ENCODE measurements around the gene SLC35G3. TPM values are rescaled to one million over a fixed set of nuclear protein-coding genes. Genes with fewer than 3 reads are reported as not detected.
"Not testable (repeated sequence)": the region's sequence is repeated elsewhere in the genome, so short reads cannot be mapped to it uniquely, and the experiment has no call there.

The SLC35G3 gene
- total RNA-seq (ENCODE audit: low replicate concordance), result 0.49 TPM in 1 of 2 replicates, not detected in the other

GRCh38 chr17:35194001-35194400 lies at the start of gene SLC35G3:
TSS of gene SLC35G3 (minus strand) at chr17:35194393. CDS start at chr17:35194307, 86 bp downstream.
- H3K4me3 ChIP-seq (ENCODE audit: low read depth, low read length), result not testable (repeated sequence)

GRCh38 chr17:35243561-35244340 lies 49.6 kb upstream of the SLC35G3 start:
- TF ChIP-seq CTCF (IDR thresholded peaks at IDR 0.05; ENCODE audit: insufficient read depth, low read length), result no peak
- DNase-seq (ENCODE audit: low read depth), result peak; percentile 83
- peak overlapping the region; percentile 94 for H3K4me3 ChIP-seq (ENCODE audit: low read depth, low read length)

More at GRCh38 chr17:35194001-35194400, at the start of gene SLC35G3:
- not testable (repeated sequence) for DNase-seq (ENCODE audit: low read depth)

GRCh38 chr17:35242805-35243560 lies 48.8 kb upstream of the SLC35G3 start, which contains the start of gene SLFN5:
TSS of gene SLFN5 (plus strand) at chr17:35243072. CDS start at chr17:35258691, 15,619 bp downstream.
- DNase-seq (ENCODE audit: low read depth), result peak; percentile 95
- no peak for TF ChIP-seq CTCF (IDR thresholded peaks at IDR 0.05; ENCODE audit: insufficient read depth, low read length)
- H3K4me3 ChIP-seq (ENCODE audit: low read depth, low read length), result peak within 1 kb of the TSS; percentile 94

- DNase-seq (ENCODE audit: low read depth), result peak; percentile 53
- peak overlapping the region; percentile 94 for H3K4me3 ChIP-seq (ENCODE audit: low read depth, low read length)
- peak; percentile 41 for TF ChIP-seq CTCF (IDR thresholded peaks at IDR 0.05; ENCODE audit: insufficient read depth, low read length)
These were observed 48.1 kb upstream of the SLC35G3 start for GRCh38 chr17:35242158-35242804.

GRCh38 chr17:35241520-35241919 lies 47.3 kb upstream of the SLC35G3 start:
- no peak for DNase-seq (ENCODE audit: low read depth)
- peak overlapping the region; percentile 94 for H3K4me3 ChIP-seq (ENCODE audit: low read depth, low read length)
- TF ChIP-seq CTCF (IDR thresholded peaks at IDR 0.05; ENCODE audit: insufficient read depth, low read length), result no peak

GRCh38 chr17:35240861-35241260 lies 46.7 kb upstream of the SLC35G3 start:
- H3K4me3 ChIP-seq (ENCODE audit: low read depth, low read length), result no peak overlapping the region
- no peak for DNase-seq (ENCODE audit: low read depth)
- no peak for TF ChIP-seq CTCF (IDR thresholded peaks at IDR 0.05; ENCODE audit: insufficient read depth, low read length)
